Caco-2 (cell line): ENCODE data around the gene ANKRD27. TPM values are rescaled to one million over a fixed set of nuclear protein-coding genes. Genes with fewer than 3 reads are reported as not detected.

Experiments used
- BruUV-seq: library from RNA; stranded (reverse); fragments of 400-500 nt; replicated peaks from 2 replicates; lab custom pipeline; 2021; lab: Mats Ljungman, UMichigan
- CTCF ChIA-PET: fragments of 300-600 bp; sonication (Branson Sonifier 250); formaldehyde crosslinking; loops from one replicate; lab custom pipeline; 2022; ENCODE audit warnings: antibody characterized with exemption; lab: Charles Lee
- POLR2A ChIA-PET: fragments of 300-600 bp; sonication (Branson Sonifier 250); formaldehyde crosslinking; loops from one replicate; lab custom pipeline; 2022; ENCODE audit warnings: antibody characterized with exemption; lab: Charles Lee
- DNase-seq, 2 experiments: peaks; one replicate each; pipeline versions ENCODE4 v3.0.0 to v3.0.0-alpha.2; 2020 to 2022
- H3K27me3 ChIP-seq: replicated peaks from 2 replicates; pipeline ENCODE4 v1.6.0; 2011; ENCODE audit warnings: low read length; ENCODE audit not compliant: control insufficient read depth, insufficient read depth
- H3K36me3 ChIP-seq: 2 replicates; pipeline ENCODE4 v1.5.1; 2011; ENCODE audit warnings: low read length; ENCODE audit not compliant: control insufficient read depth, insufficient read depth
- H3K4me1 ChIP-seq: fragments of 250-450 bp; sonication (Bioruptor Pico); 2 replicates; pipeline ENCODE4 v1.5.1; 2020; ENCODE audit warnings: mild to moderate bottlenecking
- H3K4me3 ChIP-seq: 2 replicates; pipeline ENCODE4 v1.5.1; 2011; ENCODE audit warnings: low read depth, mild to moderate bottlenecking, control low read depth, low read length
- H3K9me3 ChIP-seq: fragments of 250-450 bp; sonication (Bioruptor Pico); 2 replicates; pipeline ENCODE4 v1.5.1; 2020; ENCODE audit warnings: mild to moderate bottlenecking, moderate library complexity
- H3K27ac Mint-ChIP-seq: one replicate; pipeline ENCODE4 v1.8.0; 2022; ENCODE audit warnings: mixed read lengths; ENCODE audit not compliant: unreplicated experiment
- H3K27me3 Mint-ChIP-seq: one replicate; pipeline ENCODE4 v1.8.0; 2022; ENCODE audit warnings: mixed read lengths; ENCODE audit not compliant: insufficient read depth, unreplicated experiment
- H3K36me3 Mint-ChIP-seq: one replicate; pipeline ENCODE4 v1.8.0; 2022; ENCODE audit warnings: mild to moderate bottlenecking, mixed read lengths; ENCODE audit not compliant: insufficient read depth, unreplicated experiment
- H3K4me1 Mint-ChIP-seq: one replicate; pipeline ENCODE4 v1.8.0; 2022; ENCODE audit warnings: low read depth, mixed read lengths; ENCODE audit not compliant: unreplicated experiment
- H3K4me3 Mint-ChIP-seq: one replicate; pipeline ENCODE4 v1.8.0; 2022; ENCODE audit warnings: mild to moderate bottlenecking, moderate library complexity, mixed read lengths; ENCODE audit not compliant: unreplicated experiment
- H3K9me3 Mint-ChIP-seq: one replicate; pipeline ENCODE4 v1.8.0; 2022; ENCODE audit warnings: mixed read lengths; ENCODE audit not compliant: unreplicated experiment
- intact Hi-C: fragments of 100-400 bp; cut with micrococcal nuclease; formaldehyde crosslinking; loops from one replicate; pipeline ENCODE4 v1.10.0; 2022; ENCODE audit not compliant: unreplicated experiment
- total RNA-seq: library from RNA; stranded (reverse); gene quantifications from 2 replicates; pipeline ENCODE4 v1.2.3, GENCODE V29; 2022
- TF ChIP-seq, protein P1 (sequence below), 2 experiments: fragments of 200-600 bp in 1 of 2; IDR thresholded peaks; 1 replicate in 1 of 2; 2 replicates in 1 of 2; pipeline versions ENCODE4 v1.5.1 to v1.8.0; 2011 to 2022; ENCODE audit warnings: antibody characterized with exemption in 1 of 2, control low read depth in 1 of 2, inconsistent platforms in 1 of 2, low read depth in 1 of 2, low read length in 1 of 2, mild to moderate bottlenecking in 1 of 2, moderate library complexity in 1 of 2; ENCODE audit not compliant: insufficient read depth in 1 of 2, severe bottlenecking in 1 of 2, unreplicated experiment in 1 of 2

ANKRD27 gene
- total RNA-seq, 1 experiment from 2014 or later: 54.3 TPM

GRCh38 chr19:32607479-32607878, 67.5 kb downstream of the ANKRD27 start:
- no peaks in the 10 kb centered on the region for H3K4me1 Mint-ChIP-seq
- no peaks in the 10 kb centered on the region for H3K4me1 ChIP-seq
- no peaks in the 10 kb centered on the region for H3K9me3 Mint-ChIP-seq
- H3K36me3 Mint-ChIP-seq: peaks cover 74% of the 10 kb centered on the region
- ChIA-PET POLR2A (no interaction called here), CTCF (interaction anchor here (0.7 kb wide), 1 partner anchor 28 kb away, joined by 5 read pairs; no protein-coding TSS in a partner anchor)
- no peak overlapping the region for H3K4me3 Mint-ChIP-seq
- H3K4me3 ChIP-seq: no peak overlapping the region
- H3K27me3 Mint-ChIP-seq: no peaks in the 10 kb centered on the region
- intact Hi-C loops: no loop called here
- DNase-seq: no peak
- no TSS peak for BruUV-seq
- no peak overlapping the region for H3K27ac Mint-ChIP-seq
- no peaks in the 10 kb centered on the region for H3K27me3 ChIP-seq
- peaks cover 2% of the 10 kb centered on the region for H3K36me3 ChIP-seq
- TF ChIP-seq, protein P1, sequence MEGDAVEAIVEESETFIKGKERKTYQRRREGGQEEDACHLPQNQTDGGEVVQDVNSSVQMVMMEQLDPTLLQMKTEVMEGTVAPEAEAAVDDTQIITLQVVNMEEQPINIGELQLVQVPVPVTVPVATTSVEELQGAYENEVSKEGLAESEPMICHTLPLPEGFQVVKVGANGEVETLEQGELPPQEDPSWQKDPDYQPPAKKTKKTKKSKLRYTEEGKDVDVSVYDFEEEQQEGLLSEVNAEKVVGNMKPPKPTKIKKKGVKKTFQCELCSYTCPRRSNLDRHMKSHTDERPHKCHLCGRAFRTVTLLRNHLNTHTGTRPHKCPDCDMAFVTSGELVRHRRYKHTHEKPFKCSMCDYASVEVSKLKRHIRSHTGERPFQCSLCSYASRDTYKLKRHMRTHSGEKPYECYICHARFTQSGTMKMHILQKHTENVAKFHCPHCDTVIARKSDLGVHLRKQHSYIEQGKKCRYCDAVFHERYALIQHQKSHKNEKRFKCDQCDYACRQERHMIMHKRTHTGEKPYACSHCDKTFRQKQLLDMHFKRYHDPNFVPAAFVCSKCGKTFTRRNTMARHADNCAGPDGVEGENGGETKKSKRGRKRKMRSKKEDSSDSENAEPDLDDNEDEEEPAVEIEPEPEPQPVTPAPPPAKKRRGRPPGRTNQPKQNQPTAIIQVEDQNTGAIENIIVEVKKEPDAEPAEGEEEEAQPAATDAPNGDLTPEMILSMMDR (IDR thresholded peaks at IDR 0.05; ENCODE audit: insufficient read depth in 1 of 2, low read depth in 1 of 2, low read length in 1 of 2, severe bottlenecking in 1 of 2, unreplicated experiment in 1 of 2): no peak
- 0 out of 2 replicates have a peak, but pooled peaks cover 5% of the 10 kb centered on the region for H3K9me3 ChIP-seq

DNA sequence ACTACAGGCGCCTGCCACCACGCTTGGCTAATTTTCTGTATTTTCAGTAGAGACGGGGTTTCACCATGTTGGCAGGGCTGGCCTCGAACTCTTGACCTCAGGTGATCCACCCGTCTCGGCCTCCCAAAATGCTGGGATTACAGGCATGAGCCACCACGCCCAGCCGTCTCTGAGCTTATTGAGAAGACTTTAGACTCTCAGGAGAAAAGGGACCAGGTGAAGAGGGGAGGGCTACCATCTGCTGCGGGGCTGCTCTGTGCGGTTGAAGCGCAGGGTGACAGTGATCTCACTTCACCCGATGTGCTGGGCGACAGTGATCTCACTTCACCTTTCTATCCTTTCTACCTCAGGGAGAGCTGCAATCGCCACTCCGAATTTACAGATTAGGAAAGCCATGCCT, 68.7 kb downstream of the ANKRD27 start:
- Histone ChIP-seq H3K4me3 (no peak overlapping the region), H3K4me1 (no peaks in the 10 kb centered on the region), H3K36me3 (peaks cover 2% of the 10 kb centered on the region), H3K9me3 (no peaks in the 10 kb centered on the region), H3K27me3 (no peaks in the 10 kb centered on the region)
- TF ChIP-seq, protein P1 (IDR thresholded peaks at IDR 0.05; ENCODE audit: insufficient read depth in 1 of 2, low read depth in 1 of 2, low read length in 1 of 2, severe bottlenecking in 1 of 2, unreplicated experiment in 1 of 2): no peak
- DNase-seq: no peak
- peaks cover 78% of the 10 kb centered on the region for H3K36me3 Mint-ChIP-seq
- BruUV-seq: no TSS peak
- intact Hi-C loops: no loop called here
- H3K27me3 Mint-ChIP-seq: no peaks in the 10 kb centered on the region
- H3K9me3 Mint-ChIP-seq: no peaks in the 10 kb centered on the region
- no peak overlapping the region for H3K4me3 Mint-ChIP-seq
- ChIA-PET POLR2A (no interaction called here), CTCF (interaction anchor here (0.7 kb wide), 1 partner anchor 72 kb away, joined by 3 read pairs; no protein-coding TSS in a partner anchor)
- H3K27ac Mint-ChIP-seq: no peak overlapping the region
- H3K4me1 Mint-ChIP-seq: no peaks in the 10 kb centered on the region

DNA sequence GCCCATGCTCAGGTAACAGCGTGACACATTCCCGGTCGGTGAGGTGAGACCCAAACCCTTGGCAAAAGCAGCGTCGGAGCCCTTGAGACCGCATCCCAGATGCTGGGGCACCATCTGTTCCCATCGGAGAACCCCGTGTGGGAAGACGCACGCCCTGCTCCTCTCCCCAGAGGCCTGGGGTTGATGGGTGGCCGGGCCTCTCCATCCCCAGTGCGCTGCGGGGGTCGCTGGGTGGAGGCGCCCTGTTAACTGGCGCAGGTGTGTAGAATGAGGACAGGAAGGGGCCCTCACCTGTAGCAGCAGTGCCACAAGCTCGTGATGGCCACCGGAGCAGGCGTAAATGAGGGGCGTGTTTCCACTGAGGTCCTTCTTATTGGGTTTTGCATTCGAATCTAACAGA, 69.4 kb downstream of the ANKRD27 start:
- H3K36me3 Mint-ChIP-seq: peaks cover 82% of the 10 kb centered on the region
- CTCF ChIA-PET: interaction anchor here (0.6 to 0.7 kb wide), 2 partner anchors 60 to 548 kb away, joined by 5 to 6 read pairs; no protein-coding TSS in a partner anchor
- H3K27ac Mint-ChIP-seq: no peak overlapping the region
- H3K4me3 ChIP-seq: no peak overlapping the region
- BruUV-seq: no TSS peak
- no peaks in the 10 kb centered on the region for H3K4me1 ChIP-seq
- DNase-seq: no peak
- intact Hi-C loops: no loop called here
- TF ChIP-seq, protein P1 (IDR thresholded peaks at IDR 0.05; ENCODE audit: insufficient read depth in 1 of 2, low read depth in 1 of 2, low read length in 1 of 2, severe bottlenecking in 1 of 2, unreplicated experiment in 1 of 2): no peak
- H3K27me3 Mint-ChIP-seq: no peaks in the 10 kb centered on the region
- H3K36me3 ChIP-seq: peaks cover 2% of the 10 kb centered on the region
- no peaks in the 10 kb centered on the region for H3K9me3 Mint-ChIP-seq
- H3K27me3 ChIP-seq: no peaks in the 10 kb centered on the region
- no peak overlapping the region for H3K4me3 Mint-ChIP-seq
- H3K9me3 ChIP-seq: no peaks in the 10 kb centered on the region
- no peaks in the 10 kb centered on the region for H3K4me1 Mint-ChIP-seq
- POLR2A ChIA-PET: no interaction called here
